Stomach (tissue), 4 donors: ENCODE data around the gene MIPEP.
A peak's percentile ranks its signal among the peaks of the same experiment; 100 is the strongest.

Experiments
- POLR2AphosphoS5 ChIP-seq, 3 donors: sonication (generic); formaldehyde crosslinking; IDR thresholded peaks; one replicate each; pipeline ENCODE4 v1.6.1; 2016; ENCODE audit warnings: antibody characterized with exemption in 3 of 3
- TF ChIP-seq, protein P1 (sequence below), 7 experiments: fragments of 450-650 bp in 4 of 7; fragments of 200-600 bp in 3 of 7; sonication (generic) in 3 of 7; IDR thresholded peaks; one replicate each; pipeline ENCODE4 v1.5.1; 2016 to 2019; ENCODE audit warnings: antibody characterized with exemption in 7 of 7, control low read depth in 2 of 7, mild to moderate bottlenecking in 1 of 7

DNA sequence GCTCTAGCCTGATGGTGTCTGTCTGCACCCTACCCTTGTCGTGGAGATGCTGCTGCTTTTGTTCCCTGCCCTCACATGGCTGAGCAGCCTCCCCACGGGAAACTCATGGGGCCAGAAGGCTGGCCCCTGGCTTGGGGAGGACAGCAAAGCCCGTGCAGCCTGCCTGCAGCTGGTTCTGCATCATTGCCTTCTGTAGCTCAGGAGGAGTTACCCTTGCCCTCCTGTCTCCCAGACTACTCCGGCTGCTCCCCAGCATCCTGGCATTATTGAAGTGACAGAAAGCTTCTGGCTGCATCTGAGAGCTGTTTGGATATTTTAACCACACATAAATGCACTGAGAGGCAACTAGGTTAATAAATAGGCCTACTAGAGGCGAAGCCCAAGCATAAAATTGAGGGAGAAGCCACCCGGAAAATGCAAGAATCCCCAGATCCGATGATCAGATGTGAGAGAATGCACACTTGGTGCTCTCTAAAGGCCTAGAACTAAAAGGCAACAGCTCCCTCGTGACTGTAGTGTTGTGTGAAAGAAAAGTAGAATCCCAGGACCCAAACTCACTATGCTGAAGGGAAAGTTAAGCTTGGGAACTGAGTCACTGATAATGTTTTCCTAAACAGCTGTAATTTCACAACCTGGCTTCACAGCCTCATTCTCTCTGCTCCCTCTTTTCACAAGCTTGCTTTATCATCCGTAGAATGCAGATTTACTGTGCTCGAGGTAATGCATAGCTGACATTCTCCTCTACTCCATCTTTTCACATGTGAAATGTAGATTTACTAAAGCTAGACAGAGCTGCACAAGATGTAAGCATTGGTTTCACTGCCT is 208.1 kb downstream of the MIPEP start:
- TF ChIP-seq, protein P1, sequence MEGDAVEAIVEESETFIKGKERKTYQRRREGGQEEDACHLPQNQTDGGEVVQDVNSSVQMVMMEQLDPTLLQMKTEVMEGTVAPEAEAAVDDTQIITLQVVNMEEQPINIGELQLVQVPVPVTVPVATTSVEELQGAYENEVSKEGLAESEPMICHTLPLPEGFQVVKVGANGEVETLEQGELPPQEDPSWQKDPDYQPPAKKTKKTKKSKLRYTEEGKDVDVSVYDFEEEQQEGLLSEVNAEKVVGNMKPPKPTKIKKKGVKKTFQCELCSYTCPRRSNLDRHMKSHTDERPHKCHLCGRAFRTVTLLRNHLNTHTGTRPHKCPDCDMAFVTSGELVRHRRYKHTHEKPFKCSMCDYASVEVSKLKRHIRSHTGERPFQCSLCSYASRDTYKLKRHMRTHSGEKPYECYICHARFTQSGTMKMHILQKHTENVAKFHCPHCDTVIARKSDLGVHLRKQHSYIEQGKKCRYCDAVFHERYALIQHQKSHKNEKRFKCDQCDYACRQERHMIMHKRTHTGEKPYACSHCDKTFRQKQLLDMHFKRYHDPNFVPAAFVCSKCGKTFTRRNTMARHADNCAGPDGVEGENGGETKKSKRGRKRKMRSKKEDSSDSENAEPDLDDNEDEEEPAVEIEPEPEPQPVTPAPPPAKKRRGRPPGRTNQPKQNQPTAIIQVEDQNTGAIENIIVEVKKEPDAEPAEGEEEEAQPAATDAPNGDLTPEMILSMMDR (IDR thresholded peaks at IDR 0.05): no peak
- TF ChIP-seq POLR2AphosphoS5 (IDR thresholded peaks at IDR 0.05): peak in 1 of 3 donors; percentile 32
